HEK293T (cell line): ENCODE results near the gene SCTR.

Experiments used
- ARNT ChIP-seq: fragments of 450-650 bp; IDR thresholded peaks from 2 replicates; pipeline ENCODE4 v1.6.1; 2017; ENCODE audit warnings: mild to moderate bottlenecking
- CTBP1 ChIP-seq: fragments of 450-650 bp; IDR thresholded peaks from 2 replicates; pipeline ENCODE4 v1.6.1; 2016; ENCODE audit warnings: borderline replicate concordance
- ELF4 ChIP-seq: fragments of 450-650 bp; IDR thresholded peaks from 2 replicates; pipeline ENCODE4 v1.6.1; 2017; ENCODE audit warnings: antibody characterized with exemption
- FOXM1 ChIP-seq: fragments of 450-650 bp; IDR thresholded peaks from 2 replicates; pipeline ENCODE4 v1.6.1; 2017; ENCODE audit warnings: mild to moderate bottlenecking, borderline replicate concordance
- HDGF ChIP-seq: fragments of 450-650 bp; IDR thresholded peaks from 2 replicates; pipeline ENCODE4 v1.6.1; 2017; ENCODE audit warnings: antibody characterized with exemption, borderline replicate concordance
- NFRKB ChIP-seq: fragments of 450-650 bp; IDR thresholded peaks from 2 replicates; pipeline ENCODE4 v1.6.1; 2016; ENCODE audit warnings: mild to moderate bottlenecking, moderate library complexity
- SP1 ChIP-seq: fragments of 450-650 bp; IDR thresholded peaks from 2 replicates; pipeline ENCODE4 v1.6.1; 2017
- TARDBP ChIP-seq: fragments of 450-650 bp; IDR thresholded peaks from 2 replicates; pipeline ENCODE4 v1.6.1; 2016

DNA sequence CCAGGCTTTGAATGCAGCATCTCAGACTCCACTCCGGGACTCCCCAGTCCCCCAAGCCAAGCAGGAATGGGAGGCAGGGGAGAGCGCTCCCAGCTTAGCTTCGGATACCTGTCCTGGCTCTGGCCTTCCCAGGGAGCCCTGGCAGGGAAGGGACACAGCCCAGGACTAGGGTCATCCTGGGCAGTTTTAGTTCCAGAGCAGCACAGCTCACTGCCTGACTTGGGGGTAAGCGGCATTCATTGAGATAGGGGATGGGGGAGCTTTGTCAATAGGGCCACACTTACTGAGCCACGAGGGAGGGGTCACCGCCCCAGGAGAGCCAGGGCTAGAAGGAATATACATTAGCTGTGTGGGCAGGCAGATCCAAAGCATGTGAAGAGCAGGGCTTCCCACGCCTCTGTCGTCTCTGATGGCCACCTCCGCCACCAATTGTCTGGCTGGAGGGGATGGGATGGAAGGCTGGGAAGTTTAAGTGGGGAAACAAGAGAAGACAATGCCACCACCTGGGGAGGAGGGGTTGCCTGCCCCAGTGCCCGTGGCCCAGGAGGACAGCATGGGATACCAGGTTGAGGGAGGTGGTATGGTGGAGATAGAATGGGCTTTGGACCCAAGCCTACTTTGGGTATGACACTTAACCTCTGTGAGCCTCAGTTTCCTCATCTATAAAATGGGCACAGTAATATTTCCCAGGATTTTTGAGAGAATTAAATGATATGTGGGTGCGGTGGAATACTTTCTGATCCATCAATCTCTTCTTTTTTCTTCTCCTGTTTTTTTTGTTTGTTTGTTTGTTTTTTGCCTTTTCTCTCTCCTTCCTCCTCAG lies 40.2 kb downstream of the SCTR start:
- TF ChIP-seq ELF4 (no peak), SP1 (no peak), FOXM1 (no peak), TARDBP (no peak), ARNT (no peak), NFRKB (no peak), CTBP1 (no peak), HDGF (no peak)
